ENCODE measurements around the gene TLCD3B. TPM values are rescaled to one million over a fixed set of nuclear protein-coding genes. Genes with fewer than 3 reads are reported as not detected.

The TLCD3B gene
- total RNA-seq, 1 experiment from 2014 or later = 0.90 TPM

GRCh38 chr16:30010844-30011713 lies 20.0 kb downstream of the TLCD3B start, which contains the start of gene DOC2A:
Gene DOC2A (minus strand): TSS chr16:30011027. CDS start chr16:30010222, 805 bp downstream.
- CTCF ChIA-PET = interaction anchor here (0.6 to 0.7 kb wide), 3 partner anchors 21 to 334 kb away, joined by 3 read pairs; no protein-coding TSS in a partner anchor
- peaks cover 24% of the 10 kb centered on the region for H3K27me3 Mint-ChIP-seq (ENCODE audit: unreplicated experiment)
- H3K27ac Mint-ChIP-seq (ENCODE audit: unreplicated experiment) = peak within 1 kb of the TSS; percentile 74
- H3K4me3 Mint-ChIP-seq (ENCODE audit: low read depth, unreplicated experiment) = peak within 1 kb of the TSS; percentile 75
- H3K36me3 Mint-ChIP-seq (ENCODE audit: insufficient read depth, unreplicated experiment) = peaks cover 49% of the 10 kb centered on the region
- peak; percentile 49 for DNase-seq
- no TSS peak for BruUV-seq (replicated peaks)
- H3K4me1 Mint-ChIP-seq (ENCODE audit: low read depth, unreplicated experiment) = peaks cover 7% of the 10 kb centered on the region
- intact Hi-C loops (cut with micrococcal nuclease; ENCODE audit: unreplicated experiment) = no loop called here
- TF ChIP-seq CTCF (IDR thresholded peaks at IDR 0.05; ENCODE audit: unreplicated experiment) = no peak
- no peaks in the 10 kb centered on the region for H3K9me3 Mint-ChIP-seq (ENCODE audit: low read depth, unreplicated experiment)

- Mint-ChIP-seq H3K4me3 (ENCODE audit: low read depth, unreplicated experiment) (peak overlapping the region; percentile 75), H3K27me3 (ENCODE audit: unreplicated experiment) (peaks cover 24% of the 10 kb centered on the region), H3K9me3 (ENCODE audit: low read depth, unreplicated experiment) (no peaks in the 10 kb centered on the region), H3K27ac (ENCODE audit: unreplicated experiment) (no peak overlapping the region), H3K36me3 (ENCODE audit: insufficient read depth, unreplicated experiment) (peaks cover 55% of the 10 kb centered on the region), H3K4me1 (ENCODE audit: low read depth, unreplicated experiment) (peaks cover 7% of the 10 kb centered on the region)
- no peak for TF ChIP-seq CTCF (IDR thresholded peaks at IDR 0.05; ENCODE audit: unreplicated experiment)
- intact Hi-C loops (cut with micrococcal nuclease; ENCODE audit: unreplicated experiment) = loop anchor here (5.0 kb wide), 2 partner anchors 148 to 188 kb away; partner anchors contain the start of genes CDIPT and MVP
- no peak for DNase-seq
- BruUV-seq (replicated peaks) = no TSS peak
- CTCF ChIA-PET = interaction anchor here (0.6 kb wide), 2 partner anchors 261 to 432 kb away, joined by 3 to 5 read pairs; no protein-coding TSS in a partner anchor
These were observed 20.9 kb downstream of the TLCD3B start for GRCh38 chr16:30009990-30010843.

DNA sequence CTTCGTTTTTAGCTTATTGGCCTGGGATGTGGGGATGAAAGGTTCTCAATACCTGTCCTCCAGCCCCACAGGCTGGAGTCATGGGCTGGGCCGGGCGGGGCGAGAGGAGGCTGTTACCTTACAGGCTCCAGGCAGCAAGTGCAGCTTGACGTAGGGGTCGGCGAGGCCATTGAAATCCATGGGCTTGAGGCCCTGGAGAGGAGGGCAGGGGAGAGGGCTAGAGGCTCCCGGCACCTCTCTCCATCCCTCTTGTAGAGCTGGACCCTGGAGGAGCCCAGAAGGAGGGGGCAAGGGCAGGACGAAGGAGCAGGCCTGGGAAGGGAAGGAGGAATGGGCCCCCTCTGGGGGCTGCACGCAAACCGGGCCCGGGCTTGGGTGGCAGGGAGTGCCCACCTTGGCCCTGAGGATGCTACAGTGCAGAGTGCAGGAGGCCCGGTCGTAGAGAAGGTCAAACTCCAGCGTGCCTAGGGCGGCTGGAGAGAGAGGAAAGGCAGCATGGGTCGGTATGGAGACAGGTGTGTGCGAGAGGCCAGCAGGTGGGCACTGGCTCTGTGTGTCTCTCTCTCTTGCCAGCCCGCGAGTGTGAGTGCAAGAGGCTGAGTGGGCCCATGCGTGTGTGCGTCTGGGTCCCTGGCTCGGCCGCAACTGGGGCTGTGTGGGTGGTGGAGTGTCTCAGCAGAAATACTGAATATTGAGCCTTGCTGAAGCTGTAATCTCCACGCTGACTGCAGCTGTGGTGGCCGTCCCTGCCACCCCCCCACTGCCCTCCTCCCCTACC lies 21.8 kb downstream of the TLCD3B start:
- H3K4me1 Mint-ChIP-seq (ENCODE audit: low read depth, unreplicated experiment) = peaks cover 7% of the 10 kb centered on the region
- no peak for TF ChIP-seq CTCF (IDR thresholded peaks at IDR 0.05; ENCODE audit: unreplicated experiment)
- CTCF ChIA-PET = interaction anchor here (0.5 to 0.6 kb wide), 2 partner anchors 275 to 433 kb away, joined by 4 to 5 read pairs; no protein-coding TSS in a partner anchor
- no peak for DNase-seq
- no peaks in the 10 kb centered on the region for H3K9me3 Mint-ChIP-seq (ENCODE audit: low read depth, unreplicated experiment)
- peaks cover 24% of the 10 kb centered on the region for H3K27me3 Mint-ChIP-seq (ENCODE audit: unreplicated experiment)
- peak overlapping the region; percentile 75 for H3K4me3 Mint-ChIP-seq (ENCODE audit: low read depth, unreplicated experiment)
- BruUV-seq (replicated peaks) = no TSS peak
- no peak overlapping the region for H3K27ac Mint-ChIP-seq (ENCODE audit: unreplicated experiment)
- intact Hi-C loops (cut with micrococcal nuclease; ENCODE audit: unreplicated experiment) = loop anchor here (5.0 kb wide), 2 partner anchors 147 to 187 kb away; partner anchors contain the start of genes CDIPT and MVP
- peaks cover 60% of the 10 kb centered on the region for H3K36me3 Mint-ChIP-seq (ENCODE audit: insufficient read depth, unreplicated experiment)

All from Calu3 (cell line).